ENCODE results near the gene ANAPC7.

Gene ANAPC7

GRCh38 chr12:110361216-110361615 is 42.3 kb downstream of the ANAPC7 start:
- Histone ChIP-seq H3K4me1 (ENCODE audit: control insufficient read depth, insufficient read depth, low read length) (no peaks in the 10 kb centered on the region), H3K27ac (ENCODE audit: extremely low read depth, low read depth, low read length) (no peak overlapping the region), H3K36me3 (ENCODE audit: control insufficient read depth in 2 of 2, insufficient read depth in 1 of 2, low read length in 2 of 2) (no peaks in the 10 kb centered on the region; a peak in 1 of 3 replicates), H3K9me3 (ENCODE audit: control insufficient read depth, insufficient read depth, low read depth, low read length) (no peaks in the 10 kb centered on the region), H3K4me3 (ENCODE audit: low read depth, low read length) (no peak overlapping the region)
- ChIA-PET CTCF (interaction anchor here (0.8 to 1.3 kb wide), 2 partner anchors 9 to 33 kb away, joined by 3 read pairs; no protein-coding TSS in a partner anchor), POLR2A (no interaction called here)
- TF ChIP-seq BCL11B (tag by site-specific recombination; IDR thresholded peaks at IDR 0.05; ENCODE audit: low read depth) (no peak), ZNF248 (tag by site-specific recombination; IDR thresholded peaks at IDR 0.05) (no peak), HOXC10 (CRISPR knock-in tag; IDR thresholded peaks at IDR 0.05) (no peak), PATZ1 (tag by site-specific recombination; IDR thresholded peaks at IDR 0.05) (no peak), ZBTB6 (tag by site-specific recombination; IDR thresholded peaks at IDR 0.05) (no peak), SCRT2 (tag by site-specific recombination; IDR thresholded peaks at IDR 0.05) (no peak), ZNF600 (tag by site-specific recombination; IDR thresholded peaks at IDR 0.05) (no peak), ZNF155 (tag by site-specific recombination; IDR thresholded peaks at IDR 0.05) (no peak), PRDM4 (tag by site-specific recombination; IDR thresholded peaks at IDR 0.05) (no peak), ZNF791 (tag by site-specific recombination; IDR thresholded peaks at IDR 0.05) (no peak), ZNF221 (tag by site-specific recombination; IDR thresholded peaks at IDR 0.05; ENCODE audit: borderline replicate concordance) (no peak), ZSCAN4 (tag by site-specific recombination; IDR thresholded peaks at IDR 0.05) (no peak), ZNF488 (tag by site-specific recombination; IDR thresholded peaks at IDR 0.05) (no peak), ZBTB11 (tag by site-specific recombination; conservative IDR thresholded peaks at IDR 0.05; ENCODE audit: low read depth) (no peak), ZNF529 (tag by site-specific recombination; IDR thresholded peaks at IDR 0.05; ENCODE audit: insufficient replicate concordance) (no peak)

Data from HEK293 (cell line).